IMR-90 (cell line): ENCODE data around the gene PTPRK. TPM values are rescaled to one million over a fixed set of nuclear protein-coding genes. Genes with fewer than 3 reads are reported as not detected.

Experiments used
- ATAC-seq: fragments of 200-7000 bp; cut with Tn5 transposase; 2 replicates; pipeline ENCODE4 v1.9.1; 2020; ENCODE audit warnings: low read depth, mild to moderate bottlenecking, moderate library complexity
- BruUV-seq: library from RNA; stranded (reverse); fragments of 400-500 nt; replicated peaks from 2 replicates; lab custom pipeline; 2021; lab: Mats Ljungman, UMichigan
- CTCF ChIA-PET: fragments of 300-600 bp; formaldehyde crosslinking; extraction: SDS; loops from one replicate; lab custom pipeline; 2021; ENCODE audit warnings: antibody characterized with exemption; lab: Yijun Ruan, JAX
- POLR2A ChIA-PET: fragments of 300-600 bp; sonication (Branson Sonifier 250); formaldehyde crosslinking; loops from one replicate; lab custom pipeline; 2022; ENCODE audit warnings: antibody characterized with exemption; ENCODE audit not compliant: unreplicated experiment; lab: Charles Lee
- DNase-seq: peaks from one replicate; pipeline ENCODE4 v3.0.0; 2013
- H2AFZ ChIP-seq: replicated peaks from 2 replicates; pipeline ENCODE3; 2013; ENCODE audit warnings: low read length, mild to moderate bottlenecking; ENCODE audit not compliant: poor library complexity
- H2AK5ac ChIP-seq: 2 replicates; pipeline ENCODE4 v1.6.1; 2013; ENCODE audit warnings: low read depth, low read length, inconsistent platforms
- H2AK9ac ChIP-seq: replicated peaks from 2 replicates; pipeline ENCODE3; 2013; ENCODE audit warnings: mild to moderate bottlenecking, low read depth, low read length, moderate library complexity; ENCODE audit not compliant: poor library complexity
- H2BK120ac ChIP-seq: 2 replicates; pipeline ENCODE4 v1.6.1; 2013; ENCODE audit warnings: low read depth, low read length, inconsistent platforms
- H2BK15ac ChIP-seq: 3 replicates; pipeline ENCODE4 v1.6.1; 2013; ENCODE audit warnings: low read depth, low read length, inconsistent platforms
- H2BK20ac ChIP-seq: 2 replicates; pipeline ENCODE4 v1.6.1; 2013; ENCODE audit warnings: low read depth, mild to moderate bottlenecking, inconsistent platforms, low read length, moderate library complexity
- H2BK5ac ChIP-seq: 2 replicates; pipeline ENCODE4 v1.6.1; 2013; ENCODE audit warnings: mild to moderate bottlenecking, low read depth, low read length, inconsistent platforms; ENCODE audit not compliant: poor library complexity, severe bottlenecking
- H3K14ac ChIP-seq: replicated peaks from 2 replicates; pipeline ENCODE4 v1.6.1; 2013; ENCODE audit warnings: low read depth, low read length, inconsistent platforms
- H3K18ac ChIP-seq: 2 replicates; pipeline ENCODE4 v1.6.1; 2013; ENCODE audit warnings: low read depth, low read length, control low read depth
- H3K23ac ChIP-seq: 2 replicates; pipeline ENCODE4 v1.6.1; 2013; ENCODE audit warnings: low read depth, low read length, inconsistent platforms
- H3K27ac ChIP-seq: 2 replicates; pipeline ENCODE4 v1.5.1; 2013; ENCODE audit warnings: mild to moderate bottlenecking, control low read depth, low read length; ENCODE audit not compliant: insufficient read depth
- H3K27me3 ChIP-seq: 2 replicates; pipeline ENCODE4 v1.6.1; 2013; ENCODE audit warnings: low read length; ENCODE audit not compliant: control insufficient read depth, insufficient read depth
- H3K36me3 ChIP-seq: 2 replicates; pipeline ENCODE4 v1.6.1; 2013; ENCODE audit warnings: low read length, mixed read lengths; ENCODE audit not compliant: control insufficient read depth, insufficient read depth
- H3K4ac ChIP-seq: 2 replicates; pipeline ENCODE4 v1.6.1; 2013; ENCODE audit warnings: low read depth, low read length, inconsistent platforms
- H3K4me1 ChIP-seq: 2 replicates; pipeline ENCODE4 v1.6.1; 2013; ENCODE audit warnings: low read length, mixed read lengths; ENCODE audit not compliant: control insufficient read depth, insufficient read depth
- H3K4me2 ChIP-seq: 2 replicates; pipeline ENCODE4 v1.6.1; 2013; ENCODE audit warnings: low read depth, mild to moderate bottlenecking, control low read depth, low read length, moderate library complexity
- H3K4me3 ChIP-seq: 2 replicates; pipeline ENCODE4 v1.5.1; 2013; ENCODE audit warnings: low read depth, mild to moderate bottlenecking, control low read depth, low read length, moderate library complexity; ENCODE audit not compliant: insufficient read depth
- H3K56ac ChIP-seq: 2 replicates; pipeline ENCODE4 v1.6.1; 2013; ENCODE audit warnings: low read length, inconsistent platforms; ENCODE audit not compliant: insufficient read depth; ENCODE audit errors: extremely low read depth
- H3K79me1 ChIP-seq, 2 experiments: 2 replicates each; pipeline ENCODE4 v1.6.1; 2013; ENCODE audit warnings: low read length in 2 of 2, inconsistent platforms in 1 of 2, low read depth in 1 of 2
- H3K9ac ChIP-seq: 2 replicates; pipeline ENCODE4 v1.6.1; 2013; ENCODE audit warnings: low read depth, low read length, control low read depth
- H3K9me1 ChIP-seq: 2 replicates; pipeline ENCODE4 v1.6.1; 2013; ENCODE audit warnings: low read length, inconsistent platforms; ENCODE audit not compliant: insufficient read depth
- H3K9me3 ChIP-seq: 2 replicates; pipeline ENCODE4 v1.6.1; 2013; ENCODE audit warnings: low read length; ENCODE audit not compliant: control insufficient read depth, insufficient read depth
- H4K20me1 ChIP-seq: 2 replicates; pipeline ENCODE4 v1.6.1; 2013; ENCODE audit warnings: low read length, inconsistent platforms; ENCODE audit not compliant: insufficient read depth
- H4K5ac ChIP-seq: 2 replicates; pipeline ENCODE4 v1.6.1; 2013; ENCODE audit warnings: mild to moderate bottlenecking, low read depth, low read length, control low read depth
- H4K8ac ChIP-seq, 2 experiments: 2 replicates each; pipeline ENCODE4 v1.6.1; 2013; ENCODE audit warnings: low read depth in 2 of 2, low read length in 2 of 2, control low read depth in 1 of 2, inconsistent platforms in 1 of 2
- H4K91ac ChIP-seq: 2 replicates; pipeline ENCODE4 v1.6.1; 2013; ENCODE audit warnings: low read depth, low read length, inconsistent platforms; ENCODE audit not compliant: insufficient read depth
- BHLHE40 ChIP-seq: fragments of 150-350 bp; IDR thresholded peaks from 2 replicates; pipeline ENCODE4 v1.6.1; 2016; ENCODE audit warnings: mild to moderate bottlenecking, low read depth, low read length
- CEBPB ChIP-seq: IDR thresholded peaks from 2 replicates; pipeline ENCODE4 v1.6.1; 2012; ENCODE audit warnings: low read depth, low read length, improper control_type of control experiment
- FOS ChIP-seq: fragments of 150-350 bp; IDR thresholded peaks from 2 replicates; pipeline ENCODE4 v1.6.1; 2016; ENCODE audit warnings: low read depth, low read length
- MAFK ChIP-seq: IDR thresholded peaks from 2 replicates; pipeline ENCODE4 v1.6.1; 2012; ENCODE audit warnings: low read depth, low read length, improper control_type of control experiment
- MXI1 ChIP-seq: IDR thresholded peaks from 2 replicates; pipeline ENCODE4 v1.6.1; 2012; ENCODE audit warnings: low read depth, mild to moderate bottlenecking, low read length, moderate library complexity, borderline replicate concordance
- POLR2A ChIP-seq: IDR thresholded peaks from 2 replicates; pipeline ENCODE4 v1.6.1; 2012; ENCODE audit warnings: mild to moderate bottlenecking, low read depth, low read length
- RFX5 ChIP-seq: IDR thresholded peaks from 2 replicates; pipeline ENCODE4 v1.8.0; 2012; ENCODE audit warnings: low read depth, mild to moderate bottlenecking, low read length, moderate library complexity
- WGBS, 2 experiments: methylation state at CpG; one replicate each; pipeline versions ENCODE4 v1.1.5 to v1.1.7; 2013; ENCODE audit warnings: missing lambda C conversion rate in 2 of 2; ENCODE audit not compliant: insufficient read length in 1 of 2; ENCODE audit errors: extremely low coverage in 2 of 2; 5-methylcytosine and 5-hydroxymethylcytosine counted together
- dilution Hi-C: fragments of 300-500 bp; cut with HindIII; formaldehyde crosslinking; loops from one replicate; pipeline ENCODE4 v1.14.3; 2018; ENCODE audit warnings: low sequenced_read_pairs; ENCODE audit not compliant: unreplicated experiment
- in situ Hi-C: fragments of 300-500 bp; cut with MboI; formaldehyde crosslinking; loops from 3 replicates; pipeline ENCODE4 v1.14.3; 2019; ENCODE audit warnings: low sequenced_read_pairs, inconsistent platforms, mixed read lengths
- intact Hi-C: fragments of 100-400 bp; cut with micrococcal nuclease; formaldehyde crosslinking; loops from 2 replicates; pipeline ENCODE4 v1.10.0; 2022
- polyA plus RNA-seq, 3 experiments: library from polyadenylated mRNA; depleted of rRNA; stranded (reverse); fragments of >200 nt; gene quantifications; 2 replicates each; pipeline ENCODE4 v1.2.3, GENCODE V29; 2012; ENCODE audit warnings: low replicate concordance in 1 of 3
- total RNA-seq: library from RNA; depleted of rRNA; stranded (reverse); fragments of >200 nt; gene quantifications from 2 replicates; pipeline ENCODE4 v1.2.3, GENCODE V29; 2012
- TF ChIP-seq, protein P1 (sequence below): fragments of 150-350 bp; IDR thresholded peaks from 2 replicates; pipeline ENCODE4 v1.6.1; 2016; ENCODE audit warnings: low read depth, mild to moderate bottlenecking, low read length, moderate library complexity, borderline replicate concordance
- TF ChIP-seq, protein P2 (sequence below): fragments of 150-350 bp; IDR thresholded peaks from 2 replicates; pipeline ENCODE4 v1.6.1; 2017; ENCODE audit warnings: mild to moderate bottlenecking, antibody characterized with exemption, low read length, low read depth

The PTPRK gene
- total and polyA plus RNA-seq, 2 of the 4 experiments (the other 2 are of a cell fraction) = 18.0 to 80.8 TPM

DNA sequence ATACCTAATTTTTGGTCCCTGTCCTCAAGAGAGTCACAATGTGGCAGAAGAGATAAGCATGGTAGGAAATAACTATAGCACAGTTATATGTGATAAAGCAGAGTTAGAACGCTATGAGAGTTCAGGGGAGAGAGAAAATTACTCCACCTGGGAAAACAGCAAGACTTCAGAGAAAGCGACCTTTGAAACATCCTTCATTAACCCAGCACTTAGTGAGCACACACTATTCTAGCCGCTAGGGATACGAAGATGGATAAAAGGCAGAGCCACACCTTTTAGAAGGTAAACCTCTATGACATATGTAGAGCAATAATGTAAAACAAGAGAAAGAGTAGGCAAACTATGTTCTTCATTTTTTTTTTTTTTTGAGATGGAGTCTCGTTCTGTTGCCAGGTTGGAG is 264.3 kb downstream of the PTPRK start:
- WGBS, 2 experiments = no CpG with 5 or more reads among the region's 5 CpGs

More for the DNA sequence above, 264.3 kb downstream of the PTPRK start:
- no peaks in the 10 kb centered on the region for H3K27me3 ChIP-seq
- peaks cover 11% of the 10 kb centered on the region for H3K9me1 ChIP-seq
- H3K18ac ChIP-seq = no peak overlapping the region
- BruUV-seq = no TSS peak
- H2AK9ac ChIP-seq = no peak overlapping the region
- TF ChIP-seq FOS (no peak), MXI1 (no peak), RFX5 (no peak), MAFK (no peak), POLR2A (no peak), BHLHE40 (no peak), CEBPB (no peak)
- TF ChIP-seq, protein P1, sequence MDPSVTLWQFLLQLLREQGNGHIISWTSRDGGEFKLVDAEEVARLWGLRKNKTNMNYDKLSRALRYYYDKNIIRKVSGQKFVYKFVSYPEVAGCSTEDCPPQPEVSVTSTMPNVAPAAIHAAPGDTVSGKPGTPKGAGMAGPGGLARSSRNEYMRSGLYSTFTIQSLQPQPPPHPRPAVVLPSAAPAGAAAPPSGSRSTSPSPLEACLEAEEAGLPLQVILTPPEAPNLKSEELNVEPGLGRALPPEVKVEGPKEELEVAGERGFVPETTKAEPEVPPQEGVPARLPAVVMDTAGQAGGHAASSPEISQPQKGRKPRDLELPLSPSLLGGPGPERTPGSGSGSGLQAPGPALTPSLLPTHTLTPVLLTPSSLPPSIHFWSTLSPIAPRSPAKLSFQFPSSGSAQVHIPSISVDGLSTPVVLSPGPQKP = no peak
- TF ChIP-seq, protein P2, sequence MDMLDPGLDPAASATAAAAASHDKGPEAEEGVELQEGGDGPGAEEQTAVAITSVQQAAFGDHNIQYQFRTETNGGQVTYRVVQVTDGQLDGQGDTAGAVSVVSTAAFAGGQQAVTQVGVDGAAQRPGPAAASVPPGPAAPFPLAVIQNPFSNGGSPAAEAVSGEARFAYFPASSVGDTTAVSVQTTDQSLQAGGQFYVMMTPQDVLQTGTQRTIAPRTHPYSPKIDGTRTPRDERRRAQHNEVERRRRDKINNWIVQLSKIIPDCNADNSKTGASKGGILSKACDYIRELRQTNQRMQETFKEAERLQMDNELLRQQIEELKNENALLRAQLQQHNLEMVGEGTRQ = no peak
- H2BK5ac ChIP-seq = no peak overlapping the region
- H3K23ac ChIP-seq = no peak overlapping the region
- no peak overlapping the region for H2AFZ ChIP-seq
- H2BK120ac ChIP-seq = no peak overlapping the region
- no peak overlapping the region for H4K5ac ChIP-seq
- no peak overlapping the region for H3K56ac ChIP-seq
- H3K9ac ChIP-seq = no peak overlapping the region
- intact Hi-C loops = no loop called here
- no peak overlapping the region for H3K4me3 ChIP-seq
- H3K4me2 ChIP-seq = no peak overlapping the region
- H3K9me3 ChIP-seq = no peaks in the 10 kb centered on the region
- no peaks in the 10 kb centered on the region; the same call in 1 of the 2 replicates for H3K36me3 ChIP-seq
- no peak for DNase-seq
- H4K20me1 ChIP-seq = peaks cover 11% of the 10 kb centered on the region; the same call in 1 of the 2 replicates
- H3K27ac ChIP-seq = no peak overlapping the region
- no peak overlapping the region for H3K14ac ChIP-seq
- no peak overlapping the region for H2BK15ac ChIP-seq
- in situ Hi-C loops = no loop called here
- ChIA-PET POLR2A (no interaction called here), CTCF (no interaction called here)
- peaks cover 8% of the 10 kb centered on the region for H3K4me1 ChIP-seq
- H4K91ac ChIP-seq = no peak overlapping the region
- dilution Hi-C loops = no loop called here
- H2BK20ac ChIP-seq = no peak overlapping the region
- no peak overlapping the region for H2AK5ac ChIP-seq
- H3K79me1 ChIP-seq = peaks cover 13 to 30% of the 10 kb centered on the region in 2 experiments; a peak in 3 of 4 replicates
- H4K8ac ChIP-seq = no peak overlapping the region
- ATAC-seq = no peak
- H3K4ac ChIP-seq = no peak overlapping the region
